HG02938 (cell line): ENCODE data around the gene PRKCH.

ENCODE experiments used
- ATAC-seq: cut with Tn5 transposase; IDR thresholded peaks from one replicate; pipeline ENCODE4 v1.9.1; 2021; ENCODE audit warnings: mild to moderate bottlenecking, moderate library complexity; ENCODE audit not compliant: unreplicated experiment

The PRKCH gene

GRCh38 chr14:61505815-61506809 lies 184.7 kb downstream of the PRKCH start:
- no peak for ATAC-seq

- no peak for ATAC-seq
Measured at GRCh38 chr14:61508526-61508925, 187.1 kb downstream of the PRKCH start.

GRCh38 chr14:61510736-61511557 lies 189.6 kb downstream of the PRKCH start:
- no peak for ATAC-seq

GRCh38 chr14:61511558-61511948 lies 190.2 kb downstream of the PRKCH start:
- ATAC-seq = no peak

GRCh38 chr14:61512026-61512834 lies 190.9 kb downstream of the PRKCH start:
- ATAC-seq = no peak

- no peak for ATAC-seq
Measured at GRCh38 chr14:61513986-61514830, 192.8 kb downstream of the PRKCH start.

GRCh38 chr14:61514927-61515326 lies 193.5 kb downstream of the PRKCH start:
- no peak for ATAC-seq

- no peak for ATAC-seq
Measured at GRCh38 chr14:61515436-61516117, 194.2 kb downstream of the PRKCH start.

GRCh38 chr14:61516118-61516743 lies 194.9 kb downstream of the PRKCH start:
- no peak for ATAC-seq

GRCh38 chr14:61516964-61517653 lies 195.7 kb downstream of the PRKCH start:
- no peak for ATAC-seq

GRCh38 chr14:61517911-61518384 lies 196.6 kb downstream of the PRKCH start:
- no peak for ATAC-seq

- ATAC-seq = no peak
Measured at GRCh38 chr14:61518403-61518802, 197.0 kb downstream of the PRKCH start.

GRCh38 chr14:61519106-61519505 lies 197.7 kb downstream of the PRKCH start:
- ATAC-seq = no peak

GRCh38 chr14:61519735-61520134 lies 198.4 kb downstream of the PRKCH start:
- ATAC-seq = no peak

- no peak for ATAC-seq
Measured at GRCh38 chr14:61520576-61520975, 199.2 kb downstream of the PRKCH start.

GRCh38 chr14:61521773-61522172 lies 200.4 kb downstream of the PRKCH start:
- ATAC-seq = no peak

GRCh38 chr14:61523751-61524150 lies 202.4 kb downstream of the PRKCH start:
- ATAC-seq = no peak

- no peak for ATAC-seq
Measured at GRCh38 chr14:61524211-61524806, 202.9 kb downstream of the PRKCH start.
